HG02763 (cell line): ENCODE data around the gene PLOD1.
"Not testable (repeated sequence)": the region's sequence is repeated elsewhere in the genome, so short reads cannot be mapped to it uniquely, and the experiment has no call there.

Experiments
- ATAC-seq: cut with Tn5 transposase; IDR thresholded peaks from one replicate; pipeline ENCODE4 v1.9.1; 2021; ENCODE audit warnings: mild to moderate bottlenecking, moderate library complexity; ENCODE audit not compliant: unreplicated experiment

PLOD1 gene

GRCh38 chr1:11934302-11935056 lies at the start of gene PLOD1:
Gene PLOD1, plus strand, starts transcription at chr1:11934717. Its CDS starts 63 bp downstream, at chr1:11934780.
- peak; percentile 88 for ATAC-seq

- ATAC-seq = no peak
Measured at GRCh38 chr1:11885916-11886315, 48.6 kb upstream of the PLOD1 start.

GRCh38 chr1:11886986-11887665 lies 47.4 kb upstream of the PLOD1 start:
- ATAC-seq = no peak

GRCh38 chr1:11887666-11888007 lies 46.9 kb upstream of the PLOD1 start:
- ATAC-seq = no peak

GRCh38 chr1:11888206-11888876 lies 46.2 kb upstream of the PLOD1 start:
- no peak for ATAC-seq

GRCh38 chr1:11888877-11889208 lies 45.7 kb upstream of the PLOD1 start:
- ATAC-seq = no peak

GRCh38 chr1:11891433-11892186 lies 42.9 kb upstream of the PLOD1 start:
- ATAC-seq = no peak

- no peak for ATAC-seq
Measured at GRCh38 chr1:11893907-11894251, 40.6 kb upstream of the PLOD1 start.

GRCh38 chr1:11894501-11894900 lies 40.0 kb upstream of the PLOD1 start:
- not testable (repeated sequence) for ATAC-seq

- ATAC-seq = no peak
Measured at GRCh38 chr1:11898086-11898785, 36.3 kb upstream of the PLOD1 start.

GRCh38 chr1:11898831-11899467 lies 35.6 kb upstream of the PLOD1 start:
- ATAC-seq = no peak

- ATAC-seq = not testable (repeated sequence)
Measured at GRCh38 chr1:11901446-11901845, 33.1 kb upstream of the PLOD1 start.

GRCh38 chr1:11903210-11903609 lies 31.3 kb upstream of the PLOD1 start:
- no peak for ATAC-seq

- not testable (repeated sequence) for ATAC-seq
Measured at GRCh38 chr1:11904156-11904555, 30.4 kb upstream of the PLOD1 start.

- ATAC-seq = no peak
Measured at GRCh38 chr1:11904978-11905377, 29.5 kb upstream of the PLOD1 start.

GRCh38 chr1:11906870-11907269 lies 27.6 kb upstream of the PLOD1 start:
- ATAC-seq = no peak

GRCh38 chr1:11907275-11908094 lies 27.0 kb upstream of the PLOD1 start:
- peak; percentile 48 for ATAC-seq

- peak; percentile 41 for ATAC-seq
Measured at GRCh38 chr1:11908095-11908675, 26.3 kb upstream of the PLOD1 start.

GRCh38 chr1:11910914-11911228 lies 23.6 kb upstream of the PLOD1 start:
- not testable (repeated sequence) for ATAC-seq
